NB4 (cell line): Measurements from ENCODE around the gene MATR3.

Experiments used
- POLR2A ChIP-seq: IDR thresholded peaks from 2 replicates; pipeline ENCODE4 v1.6.1; 2011; ENCODE audit warnings: mild to moderate bottlenecking; ENCODE audit not compliant: insufficient read length; ENCODE audit errors: extremely low read depth
- TF ChIP-seq, protein P1 (sequence below): IDR thresholded peaks from one replicate; pipeline ENCODE4 v1.5.1; 2012; ENCODE audit warnings: low read depth, low read length

DNA sequence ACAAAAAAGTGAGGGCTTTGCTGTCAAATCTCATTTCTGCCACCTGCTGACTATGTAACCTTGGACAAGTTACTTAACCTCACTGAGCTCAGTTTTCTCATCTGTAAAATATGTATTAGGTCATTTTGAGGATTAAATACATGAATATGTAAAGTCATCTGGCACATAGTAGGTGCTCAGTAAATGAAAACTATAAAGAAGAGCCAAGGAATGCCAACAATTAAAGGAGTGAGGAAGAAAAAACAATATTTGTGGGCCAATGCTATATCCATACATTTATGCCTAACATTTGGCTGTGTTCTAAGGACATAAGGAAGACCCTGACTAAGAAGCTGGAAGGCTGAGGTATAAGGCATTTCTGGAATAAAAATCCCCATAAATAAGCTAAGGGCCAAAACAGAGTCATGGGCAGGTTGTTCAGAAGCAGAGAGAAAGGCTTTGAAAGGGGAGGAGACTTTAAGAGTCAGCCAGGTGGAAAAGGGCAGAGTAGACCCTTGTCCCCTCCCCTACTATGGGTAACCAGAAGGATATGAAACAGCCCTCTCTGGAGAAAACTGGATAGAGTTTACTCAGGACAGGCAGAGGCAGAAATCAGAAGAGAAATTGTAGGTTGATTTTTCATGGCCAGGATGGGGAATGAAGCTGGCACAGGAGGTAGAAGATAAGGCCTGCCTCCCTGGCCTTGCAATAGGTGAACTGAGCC, 47.8 kb upstream of the MATR3 start:
- TF ChIP-seq POLR2A: no peak
- TF ChIP-seq, protein P1, sequence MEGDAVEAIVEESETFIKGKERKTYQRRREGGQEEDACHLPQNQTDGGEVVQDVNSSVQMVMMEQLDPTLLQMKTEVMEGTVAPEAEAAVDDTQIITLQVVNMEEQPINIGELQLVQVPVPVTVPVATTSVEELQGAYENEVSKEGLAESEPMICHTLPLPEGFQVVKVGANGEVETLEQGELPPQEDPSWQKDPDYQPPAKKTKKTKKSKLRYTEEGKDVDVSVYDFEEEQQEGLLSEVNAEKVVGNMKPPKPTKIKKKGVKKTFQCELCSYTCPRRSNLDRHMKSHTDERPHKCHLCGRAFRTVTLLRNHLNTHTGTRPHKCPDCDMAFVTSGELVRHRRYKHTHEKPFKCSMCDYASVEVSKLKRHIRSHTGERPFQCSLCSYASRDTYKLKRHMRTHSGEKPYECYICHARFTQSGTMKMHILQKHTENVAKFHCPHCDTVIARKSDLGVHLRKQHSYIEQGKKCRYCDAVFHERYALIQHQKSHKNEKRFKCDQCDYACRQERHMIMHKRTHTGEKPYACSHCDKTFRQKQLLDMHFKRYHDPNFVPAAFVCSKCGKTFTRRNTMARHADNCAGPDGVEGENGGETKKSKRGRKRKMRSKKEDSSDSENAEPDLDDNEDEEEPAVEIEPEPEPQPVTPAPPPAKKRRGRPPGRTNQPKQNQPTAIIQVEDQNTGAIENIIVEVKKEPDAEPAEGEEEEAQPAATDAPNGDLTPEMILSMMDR: no peak
